IMR-90 (cell line): ENCODE measurements around the gene CERS1. TPM values are rescaled to one million over a fixed set of nuclear protein-coding genes. Genes with fewer than 3 reads are reported as not detected.

Experiments used
- ATAC-seq: fragments of 200-7000 bp; cut with Tn5 transposase; 2 replicates; pipeline ENCODE4 v1.9.1; 2020; ENCODE audit warnings: low read depth, mild to moderate bottlenecking, moderate library complexity
- BruUV-seq: library from RNA; stranded (reverse); fragments of 400-500 nt; replicated peaks from 2 replicates; lab custom pipeline; 2021; lab: Mats Ljungman, UMichigan
- CTCF ChIA-PET: fragments of 300-600 bp; formaldehyde crosslinking; extraction: SDS; loops from one replicate; lab custom pipeline; 2021; ENCODE audit warnings: antibody characterized with exemption; lab: Yijun Ruan, JAX
- POLR2A ChIA-PET: fragments of 300-600 bp; sonication (Branson Sonifier 250); formaldehyde crosslinking; loops from one replicate; lab custom pipeline; 2022; ENCODE audit warnings: antibody characterized with exemption; ENCODE audit not compliant: unreplicated experiment; lab: Charles Lee
- DNase-seq: peaks from one replicate; pipeline ENCODE4 v3.0.0; 2013
- H2AFZ ChIP-seq: replicated peaks from 2 replicates; pipeline ENCODE3; 2013; ENCODE audit warnings: low read length, mild to moderate bottlenecking; ENCODE audit not compliant: poor library complexity
- H2AK5ac ChIP-seq: 2 replicates; pipeline ENCODE4 v1.6.1; 2013; ENCODE audit warnings: low read depth, low read length, inconsistent platforms
- H2AK9ac ChIP-seq: replicated peaks from 2 replicates; pipeline ENCODE3; 2013; ENCODE audit warnings: mild to moderate bottlenecking, low read depth, low read length, moderate library complexity; ENCODE audit not compliant: poor library complexity
- H2BK120ac ChIP-seq: 2 replicates; pipeline ENCODE4 v1.6.1; 2013; ENCODE audit warnings: low read depth, low read length, inconsistent platforms
- H2BK15ac ChIP-seq: 3 replicates; pipeline ENCODE4 v1.6.1; 2013; ENCODE audit warnings: low read depth, low read length, inconsistent platforms
- H2BK20ac ChIP-seq: 2 replicates; pipeline ENCODE4 v1.6.1; 2013; ENCODE audit warnings: low read depth, mild to moderate bottlenecking, inconsistent platforms, low read length, moderate library complexity
- H2BK5ac ChIP-seq: 2 replicates; pipeline ENCODE4 v1.6.1; 2013; ENCODE audit warnings: mild to moderate bottlenecking, low read depth, low read length, inconsistent platforms; ENCODE audit not compliant: poor library complexity, severe bottlenecking
- H3K14ac ChIP-seq: replicated peaks from 2 replicates; pipeline ENCODE4 v1.6.1; 2013; ENCODE audit warnings: low read depth, low read length, inconsistent platforms
- H3K18ac ChIP-seq: 2 replicates; pipeline ENCODE4 v1.6.1; 2013; ENCODE audit warnings: low read depth, low read length, control low read depth
- H3K23ac ChIP-seq: 2 replicates; pipeline ENCODE4 v1.6.1; 2013; ENCODE audit warnings: low read depth, low read length, inconsistent platforms
- H3K27ac ChIP-seq: 2 replicates; pipeline ENCODE4 v1.5.1; 2013; ENCODE audit warnings: mild to moderate bottlenecking, control low read depth, low read length; ENCODE audit not compliant: insufficient read depth
- H3K27me3 ChIP-seq: 2 replicates; pipeline ENCODE4 v1.6.1; 2013; ENCODE audit warnings: low read length; ENCODE audit not compliant: control insufficient read depth, insufficient read depth
- H3K36me3 ChIP-seq: 2 replicates; pipeline ENCODE4 v1.6.1; 2013; ENCODE audit warnings: low read length, mixed read lengths; ENCODE audit not compliant: control insufficient read depth, insufficient read depth
- H3K4ac ChIP-seq: 2 replicates; pipeline ENCODE4 v1.6.1; 2013; ENCODE audit warnings: low read depth, low read length, inconsistent platforms
- H3K4me1 ChIP-seq: 2 replicates; pipeline ENCODE4 v1.6.1; 2013; ENCODE audit warnings: low read length, mixed read lengths; ENCODE audit not compliant: control insufficient read depth, insufficient read depth
- H3K4me2 ChIP-seq: 2 replicates; pipeline ENCODE4 v1.6.1; 2013; ENCODE audit warnings: low read depth, mild to moderate bottlenecking, control low read depth, low read length, moderate library complexity
- H3K4me3 ChIP-seq: 2 replicates; pipeline ENCODE4 v1.5.1; 2013; ENCODE audit warnings: low read depth, mild to moderate bottlenecking, control low read depth, low read length, moderate library complexity; ENCODE audit not compliant: insufficient read depth
- H3K56ac ChIP-seq: 2 replicates; pipeline ENCODE4 v1.6.1; 2013; ENCODE audit warnings: low read length, inconsistent platforms; ENCODE audit not compliant: insufficient read depth; ENCODE audit errors: extremely low read depth
- H3K79me1 ChIP-seq, 2 experiments: 2 replicates each; pipeline ENCODE4 v1.6.1; 2013; ENCODE audit warnings: low read length in 2 of 2, inconsistent platforms in 1 of 2, low read depth in 1 of 2
- H3K9ac ChIP-seq: 2 replicates; pipeline ENCODE4 v1.6.1; 2013; ENCODE audit warnings: low read depth, low read length, control low read depth
- H3K9me1 ChIP-seq: 2 replicates; pipeline ENCODE4 v1.6.1; 2013; ENCODE audit warnings: low read length, inconsistent platforms; ENCODE audit not compliant: insufficient read depth
- H3K9me3 ChIP-seq: 2 replicates; pipeline ENCODE4 v1.6.1; 2013; ENCODE audit warnings: low read length; ENCODE audit not compliant: control insufficient read depth, insufficient read depth
- H4K20me1 ChIP-seq: 2 replicates; pipeline ENCODE4 v1.6.1; 2013; ENCODE audit warnings: low read length, inconsistent platforms; ENCODE audit not compliant: insufficient read depth
- H4K5ac ChIP-seq: 2 replicates; pipeline ENCODE4 v1.6.1; 2013; ENCODE audit warnings: mild to moderate bottlenecking, low read depth, low read length, control low read depth
- H4K8ac ChIP-seq, 2 experiments: 2 replicates each; pipeline ENCODE4 v1.6.1; 2013; ENCODE audit warnings: low read depth in 2 of 2, low read length in 2 of 2, control low read depth in 1 of 2, inconsistent platforms in 1 of 2
- H4K91ac ChIP-seq: 2 replicates; pipeline ENCODE4 v1.6.1; 2013; ENCODE audit warnings: low read depth, low read length, inconsistent platforms; ENCODE audit not compliant: insufficient read depth
- BHLHE40 ChIP-seq: fragments of 150-350 bp; IDR thresholded peaks from 2 replicates; pipeline ENCODE4 v1.6.1; 2016; ENCODE audit warnings: mild to moderate bottlenecking, low read depth, low read length
- ELK1 ChIP-seq: fragments of 150-350 bp; IDR thresholded peaks from 2 replicates; pipeline ENCODE4 v1.6.1; 2016; ENCODE audit warnings: low read depth, mild to moderate bottlenecking, low read length, moderate library complexity, borderline replicate concordance
- MAZ ChIP-seq: IDR thresholded peaks from 2 replicates; pipeline ENCODE4 v1.6.1; 2012; ENCODE audit warnings: low read depth, mild to moderate bottlenecking, low read length, improper control_type of control experiment, moderate library complexity, borderline replicate concordance
- WGBS, 2 experiments: methylation state at CpG; one replicate each; pipeline versions ENCODE4 v1.1.5 to v1.1.7; 2013; ENCODE audit warnings: missing lambda C conversion rate in 2 of 2; ENCODE audit not compliant: insufficient read length in 1 of 2; ENCODE audit errors: extremely low coverage in 2 of 2; 5-methylcytosine and 5-hydroxymethylcytosine counted together
- dilution Hi-C: fragments of 300-500 bp; cut with HindIII; formaldehyde crosslinking; loops from one replicate; pipeline ENCODE4 v1.14.3; 2018; ENCODE audit warnings: low sequenced_read_pairs; ENCODE audit not compliant: unreplicated experiment
- in situ Hi-C: fragments of 300-500 bp; cut with MboI; formaldehyde crosslinking; loops from 3 replicates; pipeline ENCODE4 v1.14.3; 2019; ENCODE audit warnings: low sequenced_read_pairs, inconsistent platforms, mixed read lengths
- intact Hi-C: fragments of 100-400 bp; cut with micrococcal nuclease; formaldehyde crosslinking; loops from 2 replicates; pipeline ENCODE4 v1.10.0; 2022
- polyA plus RNA-seq, 3 experiments: library from polyadenylated mRNA; depleted of rRNA; stranded (reverse); fragments of >200 nt; gene quantifications; 2 replicates each; pipeline ENCODE4 v1.2.3, GENCODE V29; 2012; ENCODE audit warnings: low replicate concordance in 1 of 3
- total RNA-seq: library from RNA; depleted of rRNA; stranded (reverse); fragments of >200 nt; gene quantifications from 2 replicates; pipeline ENCODE4 v1.2.3, GENCODE V29; 2012

CERS1 gene
- total and polyA plus RNA-seq, 2 of the 4 experiments (the other 2 are of a cell fraction): 0.90 to 4.3 TPM

GRCh38 chr19:18912933-18913332 lies 17.0 kb upstream of the CERS1 start:
- ChIA-PET POLR2A (no interaction called here), CTCF (interaction anchor here (0.6 kb wide), 1 partner anchor 135 kb away, joined by 3 read pairs; no protein-coding TSS in a partner anchor)
- Histone ChIP-seq H2BK5ac (no peak overlapping the region), H3K9me3 (no peaks in the 10 kb centered on the region), H3K27me3 (no peaks in the 10 kb centered on the region), H3K23ac (no peak overlapping the region), H3K18ac (no peak overlapping the region), H4K8ac (no peak overlapping the region), H2BK120ac (no peak overlapping the region), H4K5ac (no peak overlapping the region), H2AFZ (no peak overlapping the region), H3K9ac (no peak overlapping the region), H2AK5ac (no peak overlapping the region), H3K4me2 (no peak overlapping the region), H3K9me1 (no peaks in the 10 kb centered on the region; the same call in 1 of the 2 replicates), H4K20me1 (peaks cover 45% of the 10 kb centered on the region), H2BK15ac (no peak overlapping the region), H3K27ac (no peak overlapping the region), H3K4me3 (no peak overlapping the region), H3K4ac (no peak overlapping the region), H3K56ac (no peak overlapping the region), H3K36me3 (peaks cover 47% of the 10 kb centered on the region), H3K14ac (no peak overlapping the region), H2BK20ac (no peak overlapping the region), H4K91ac (no peak overlapping the region), H3K79me1 (peaks cover 25 to 60% of the 10 kb centered on the region in 2 experiments), H3K4me1 (no peaks in the 10 kb centered on the region), H2AK9ac (no peak overlapping the region)
- ATAC-seq (no peak), DNase-seq (no peak)
- intact Hi-C loops (no loop called here), dilution Hi-C loops (no loop called here), in situ Hi-C loops (no loop called here)
- no TSS peak for BruUV-seq
- 95% methylated on average over 13 of the region's 14 CpGs; no CpG with 5 or more reads in 1 of the 2 experiments for WGBS, 2 experiments
- TF ChIP-seq BHLHE40 (no peak), ELK1 (no peak), MAZ (no peak)
